ENCODE measurements around the gene VEPH1. TPM values are rescaled to one million over a fixed set of nuclear protein-coding genes. Genes with fewer than 3 reads are reported as not detected.

Gene VEPH1
- total RNA-seq, 1 experiment from 2014 or later: 0.51 TPM

- H3K4me3 ChIP-seq (ENCODE audit: low read depth in 2 of 2, low read length in 2 of 2): no peak overlapping the region
- ChIA-PET POLR2A (interaction anchor here (0.6 kb wide), 1 partner anchor 46 kb away, joined by 3 read pairs; no protein-coding TSS in a partner anchor), CTCF (no interaction called here)
- H3K4me1 ChIP-seq (ENCODE audit: control insufficient read depth, insufficient read depth, low read length): peaks cover 6% of the 10 kb centered on the region
- no peaks in the 10 kb centered on the region for H3K9me3 ChIP-seq (ENCODE audit: control insufficient read depth, insufficient read depth, low read depth, low read length)
- H3K27ac ChIP-seq (ENCODE audit: low read length): no peak overlapping the region
- ATAC-seq (no peak), DNase-seq (ENCODE audit: low read depth, low spot score) (no peak)
- intact Hi-C loops (cut with micrococcal nuclease; ENCODE audit: unreplicated experiment): no loop called here
- in situ Hi-C loops (cut with HindIII; ENCODE audit: low pct_unique_long_range_greater_than_20kb, low sequenced_read_pairs): no loop called here
- BruUV-seq (replicated peaks): no TSS peak
- TF ChIP-seq POLR2AphosphoS5 (IDR thresholded peaks at IDR 0.05; ENCODE audit: low read depth, low read length) (no peak), REST (IDR thresholded peaks at IDR 0.05; ENCODE audit: insufficient read depth in 1 of 2, low read depth in 2 of 2, low read length in 1 of 2) (no peak), TCF7L2 (IDR thresholded peaks at IDR 0.05; ENCODE audit: low read depth, low read length) (no peak), SIN3A (IDR thresholded peaks at IDR 0.05; ENCODE audit: borderline replicate concordance, insufficient read depth, low read depth, low read length) (no peak)
- peaks cover 13% of the 10 kb centered on the region for H3K27me3 ChIP-seq (ENCODE audit: control insufficient read depth, insufficient read depth, low read length)
- H3K36me3 ChIP-seq (ENCODE audit: control insufficient read depth, insufficient read depth, low read length): no peaks in the 10 kb centered on the region
These were observed 62.1 kb downstream of the VEPH1 start for GRCh38 chr3:157441102-157441624.

GRCh38 chr3:157438194-157438730 is 65.0 kb downstream of the VEPH1 start:
- intact Hi-C loops (cut with micrococcal nuclease; ENCODE audit: unreplicated experiment): no loop called here

More at GRCh38 chr3:157438194-157438730, 65.0 kb downstream of the VEPH1 start:
- no peak for ATAC-seq
- no peak for DNase-seq (ENCODE audit: low read depth, low spot score)
- Histone ChIP-seq H3K4me3 (ENCODE audit: low read depth in 2 of 2, low read length in 2 of 2) (peak overlapping the region; percentile 47 to 73), H3K36me3 (ENCODE audit: control insufficient read depth, insufficient read depth, low read length) (no peaks in the 10 kb centered on the region), H3K4me1 (ENCODE audit: control insufficient read depth, insufficient read depth, low read length) (peaks cover 6% of the 10 kb centered on the region), H3K9me3 (ENCODE audit: control insufficient read depth, insufficient read depth, low read depth, low read length) (no peaks in the 10 kb centered on the region), H3K27me3 (ENCODE audit: control insufficient read depth, insufficient read depth, low read length) (peaks cover 18% of the 10 kb centered on the region), H3K27ac (ENCODE audit: low read length) (no peak overlapping the region)
- in situ Hi-C loops (cut with HindIII; ENCODE audit: low pct_unique_long_range_greater_than_20kb, low sequenced_read_pairs): no loop called here
- CTCF ChIA-PET: interaction anchor here (0.8 kb wide), 1 partner anchor 237 kb away, joined by 3 read pairs; no protein-coding TSS in a partner anchor
- no TSS peak for BruUV-seq (replicated peaks)
- no peak for TF ChIP-seq POLR2AphosphoS5 (IDR thresholded peaks at IDR 0.05; ENCODE audit: low read depth, low read length)
- TF ChIP-seq TCF7L2 (IDR thresholded peaks at IDR 0.05; ENCODE audit: low read depth, low read length): no peak
- TF ChIP-seq SIN3A (IDR thresholded peaks at IDR 0.05; ENCODE audit: borderline replicate concordance, insufficient read depth, low read depth, low read length): no peak
- no peak for TF ChIP-seq CTCF (IDR thresholded peaks at IDR 0.05)
- no peak for TF ChIP-seq REST (IDR thresholded peaks at IDR 0.05; ENCODE audit: insufficient read depth in 1 of 2, low read depth in 2 of 2, low read length in 1 of 2)
- POLR2A ChIA-PET: interaction anchor here (0.5 kb wide), 1 partner anchor 284 kb away, joined by 3 read pairs; no protein-coding TSS in a partner anchor
